OCI-LY1 (cell line): Measurements from ENCODE around the gene VWA5B1.

Experiments used
- EZH2 ChIP-seq: fragments of 200-600 bp; sonication (generic), shearing (Covaris generic); IDR thresholded peaks from 2 replicates; pipeline ENCODE4 v1.8.0; 2017; ENCODE audit warnings: borderline replicate concordance, mixed run types, mild to moderate bottlenecking, antibody characterized with exemption, low read length, moderate library complexity, mixed read lengths
- TF ChIP-seq, protein P1 (sequence below): fragments of 200-600 bp; sonication (generic), shearing (Covaris generic); IDR thresholded peaks from 2 replicates; pipeline ENCODE4 v1.5.1; 2017; ENCODE audit warnings: mild to moderate bottlenecking, antibody characterized with exemption, low read length, moderate library complexity, mixed read lengths

DNA sequence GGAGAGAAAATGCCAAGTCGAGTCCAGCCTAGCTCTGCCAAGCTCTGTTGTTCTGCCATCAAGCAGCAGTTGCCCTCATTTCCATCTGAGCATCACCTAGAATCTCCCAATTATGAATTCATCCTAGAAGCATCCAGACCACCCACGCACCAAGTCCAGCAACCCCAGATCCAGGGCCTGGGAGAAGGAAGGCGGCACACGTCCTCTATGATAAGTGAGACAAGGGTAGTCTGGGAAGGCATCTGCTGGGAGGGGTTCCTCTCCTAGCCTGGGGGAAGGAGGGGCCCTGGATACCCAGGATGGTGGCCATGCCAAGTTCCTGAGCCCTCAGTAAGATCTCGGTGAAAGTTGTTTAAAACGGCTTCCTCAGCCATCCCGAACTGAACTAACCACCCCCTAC is 70.7 kb downstream of the VWA5B1 start:
- TF ChIP-seq, protein P1, sequence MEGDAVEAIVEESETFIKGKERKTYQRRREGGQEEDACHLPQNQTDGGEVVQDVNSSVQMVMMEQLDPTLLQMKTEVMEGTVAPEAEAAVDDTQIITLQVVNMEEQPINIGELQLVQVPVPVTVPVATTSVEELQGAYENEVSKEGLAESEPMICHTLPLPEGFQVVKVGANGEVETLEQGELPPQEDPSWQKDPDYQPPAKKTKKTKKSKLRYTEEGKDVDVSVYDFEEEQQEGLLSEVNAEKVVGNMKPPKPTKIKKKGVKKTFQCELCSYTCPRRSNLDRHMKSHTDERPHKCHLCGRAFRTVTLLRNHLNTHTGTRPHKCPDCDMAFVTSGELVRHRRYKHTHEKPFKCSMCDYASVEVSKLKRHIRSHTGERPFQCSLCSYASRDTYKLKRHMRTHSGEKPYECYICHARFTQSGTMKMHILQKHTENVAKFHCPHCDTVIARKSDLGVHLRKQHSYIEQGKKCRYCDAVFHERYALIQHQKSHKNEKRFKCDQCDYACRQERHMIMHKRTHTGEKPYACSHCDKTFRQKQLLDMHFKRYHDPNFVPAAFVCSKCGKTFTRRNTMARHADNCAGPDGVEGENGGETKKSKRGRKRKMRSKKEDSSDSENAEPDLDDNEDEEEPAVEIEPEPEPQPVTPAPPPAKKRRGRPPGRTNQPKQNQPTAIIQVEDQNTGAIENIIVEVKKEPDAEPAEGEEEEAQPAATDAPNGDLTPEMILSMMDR, result no peak
- no peak for TF ChIP-seq EZH2
